ENCODE data around the gene GJA4.

DNA sequence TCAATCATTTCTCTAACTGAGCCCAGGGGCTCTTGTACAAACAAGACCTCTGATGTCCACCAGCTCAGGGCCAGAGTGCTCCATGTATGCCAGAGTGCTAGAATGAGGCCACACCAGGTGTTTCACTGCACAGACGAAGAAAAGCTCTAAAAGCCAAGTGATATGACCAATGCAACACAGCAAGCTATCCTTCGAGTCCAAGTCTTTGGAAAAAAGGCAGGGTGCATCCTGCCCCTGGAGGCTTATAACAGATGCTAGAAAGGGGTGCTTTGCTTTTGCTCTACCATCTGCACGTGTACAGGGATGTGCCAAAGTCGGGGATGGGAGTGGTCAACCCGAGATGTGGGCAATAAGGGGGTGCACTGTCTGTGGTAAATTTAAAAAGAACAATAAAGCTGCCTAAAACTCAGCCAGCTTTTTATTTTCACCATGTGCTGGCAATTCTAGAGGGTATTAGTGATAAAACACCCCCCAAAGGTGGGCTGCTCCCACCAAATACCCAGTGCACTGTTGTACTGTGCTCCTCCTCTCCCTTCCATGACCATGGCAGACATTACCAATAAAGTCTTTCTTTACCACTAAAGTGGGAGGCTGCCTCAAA lies 34.6 kb downstream of the GJA4 start:
- TF ChIP-seq YY1 (IDR thresholded peaks at IDR 0.05; ENCODE audit: insufficient read depth, insufficient read length) (no peak), SUZ12 (IDR thresholded peaks at IDR 0.05; ENCODE audit: extremely low read depth, insufficient read depth, insufficient read length) (no peak), ZNF274 (IDR thresholded peaks at IDR 0.05; ENCODE audit: low read depth, low read length) (no peak)
